ENCODE measurements around the gene ATP6V1C2.

- TF ChIP-seq, protein P1, sequence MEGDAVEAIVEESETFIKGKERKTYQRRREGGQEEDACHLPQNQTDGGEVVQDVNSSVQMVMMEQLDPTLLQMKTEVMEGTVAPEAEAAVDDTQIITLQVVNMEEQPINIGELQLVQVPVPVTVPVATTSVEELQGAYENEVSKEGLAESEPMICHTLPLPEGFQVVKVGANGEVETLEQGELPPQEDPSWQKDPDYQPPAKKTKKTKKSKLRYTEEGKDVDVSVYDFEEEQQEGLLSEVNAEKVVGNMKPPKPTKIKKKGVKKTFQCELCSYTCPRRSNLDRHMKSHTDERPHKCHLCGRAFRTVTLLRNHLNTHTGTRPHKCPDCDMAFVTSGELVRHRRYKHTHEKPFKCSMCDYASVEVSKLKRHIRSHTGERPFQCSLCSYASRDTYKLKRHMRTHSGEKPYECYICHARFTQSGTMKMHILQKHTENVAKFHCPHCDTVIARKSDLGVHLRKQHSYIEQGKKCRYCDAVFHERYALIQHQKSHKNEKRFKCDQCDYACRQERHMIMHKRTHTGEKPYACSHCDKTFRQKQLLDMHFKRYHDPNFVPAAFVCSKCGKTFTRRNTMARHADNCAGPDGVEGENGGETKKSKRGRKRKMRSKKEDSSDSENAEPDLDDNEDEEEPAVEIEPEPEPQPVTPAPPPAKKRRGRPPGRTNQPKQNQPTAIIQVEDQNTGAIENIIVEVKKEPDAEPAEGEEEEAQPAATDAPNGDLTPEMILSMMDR (IDR thresholded peaks at IDR 0.05): no peak
- TF ChIP-seq EZH2 (IDR thresholded peaks at IDR 0.05): no peak
These were observed 50.9 kb downstream of the ATP6V1C2 start for GRCh38 chr2:10772201-10772867.

Data from neural progenitor cell (in vitro differentiated cells).